ENCODE data around the gene ZNF358. TPM values are rescaled to one million over a fixed set of nuclear protein-coding genes. Genes with fewer than 3 reads are reported as not detected.

ZNF358 gene
- 1 to 10 TPM; 8.8 to 9.0 TPM for total RNA-seq

GRCh38 chr19:7515645-7516151 lies at the start of gene ZNF358:
Gene ZNF358, plus strand, starts transcription at chr19:7516103. Its CDS starts 3,140 bp downstream, at chr19:7519243.

GRCh38 chr19:7488736-7489353 lies 27.1 kb upstream of the ZNF358 start, which contains the start of gene PEX11G:
Gene PEX11G, minus strand, starts transcription at chr19:7489035. Its CDS starts 25 bp downstream, at chr19:7489010.

GRCh38 chr19:7522072-7522922 lies 6.4 kb downstream of the ZNF358 start, which contains the start of gene MCOLN1:
Gene MCOLN1, plus strand, starts transcription at chr19:7522624. Its CDS starts 127 bp downstream, at chr19:7522751.

GRCh38 chr19:7535047-7535997 lies 19.4 kb downstream of the ZNF358 start, which contains the start of gene PNPLA6:
Gene PNPLA6, plus strand, starts transcription at chr19:7535717. Its CDS starts 72 bp downstream, at chr19:7535789.

Other genes starting within 250 kb of the ZNF358 start
- 1 to 10 TPM; 4.0 to 5.1 TPM for gene INSR, start 221.7 kb upstream of the ZNF358 start, total RNA-seq
- gene ARHGEF18, start 167.2 kb upstream of the ZNF358 start, total RNA-seq: 10 to 100 TPM; 42.5 to 52.4 TPM
- under 1 TPM; 0.58 to 0.84 TPM for gene PEX11G, start 27.1 kb upstream of the ZNF358 start, total RNA-seq
- gene MCOLN1, start 6.5 kb downstream of the ZNF358 start, total RNA-seq: 10 to 100 TPM; 11.2 to 12.6 TPM
- gene PNPLA6, start 19.6 kb downstream of the ZNF358 start, total RNA-seq: 100 to 1,000 TPM; 121 TPM
- gene CAMSAP3, start 79.8 kb downstream of the ZNF358 start, total RNA-seq: 1 to 10 TPM in 1 of 2 experiments, under 1 TPM in 1; 0.86 to 1.7 TPM
- 10 to 100 TPM; 44.5 to 47.4 TPM for gene XAB2, start 113.4 kb downstream of the ZNF358 start, total RNA-seq
- 100 to 1,000 TPM; 128 to 140 TPM for gene PET100, start 113.7 kb downstream of the ZNF358 start, total RNA-seq
- gene PCP2, start 117.6 kb downstream of the ZNF358 start, total RNA-seq: 1 to 10 TPM; 2.9 to 3.0 TPM
- 100 to 1,000 TPM; 161 to 167 TPM for gene STXBP2, start 121.0 kb downstream of the ZNF358 start, total RNA-seq
- under 1 TPM in 1 of 2 experiments, not detected in 1; 0.88 TPM for gene RETN, start 152.9 kb downstream of the ZNF358 start, total RNA-seq
- gene MCEMP1, start 161.0 kb downstream of the ZNF358 start, total RNA-seq: not detected
- 10 to 100 TPM; 87.8 to 89.7 TPM for gene TRAPPC5, start 164.7 kb downstream of the ZNF358 start, total RNA-seq
- not detected for gene FCER2, start 186.0 kb downstream of the ZNF358 start, total RNA-seq
- gene CLEC4G, start 216.0 kb downstream of the ZNF358 start, total RNA-seq: not detected
- gene CD209, start 231.4 kb downstream of the ZNF358 start, total RNA-seq: not detected
- not detected for gene CLEC4M, start 247.1 kb downstream of the ZNF358 start, total RNA-seq

All from activated naive CD4-positive, alpha-beta T cell treated with anti-CD3 and anti-CD28 coated beads, Interleukin-2, amount 10 ng/mL, durations not matched to agents 5 hours and 36 hours (primary cell).